ENCODE measurements around the gene BNIP5.

BNIP5 gene

DNA sequence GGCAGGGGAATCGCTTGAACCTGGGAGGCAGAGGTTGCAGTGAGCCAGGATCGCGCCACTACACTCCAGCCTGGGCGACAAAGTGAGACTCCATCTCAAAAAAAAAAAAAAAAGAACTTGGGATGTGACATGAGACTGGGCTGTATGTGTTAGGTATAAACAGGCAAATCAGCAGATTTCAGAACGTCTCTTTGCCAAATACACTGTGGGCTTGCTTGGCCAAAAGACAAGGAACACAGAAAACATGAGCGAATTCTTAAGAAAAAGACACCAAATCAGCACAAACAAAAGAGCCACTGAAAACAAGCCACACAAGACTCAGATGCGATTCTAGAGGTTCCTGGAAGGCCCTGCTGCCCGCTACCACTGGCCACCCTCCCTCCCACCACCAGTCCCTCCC, 38.3 kb upstream of the BNIP5 start:
- TF ChIP-seq, protein P1, sequence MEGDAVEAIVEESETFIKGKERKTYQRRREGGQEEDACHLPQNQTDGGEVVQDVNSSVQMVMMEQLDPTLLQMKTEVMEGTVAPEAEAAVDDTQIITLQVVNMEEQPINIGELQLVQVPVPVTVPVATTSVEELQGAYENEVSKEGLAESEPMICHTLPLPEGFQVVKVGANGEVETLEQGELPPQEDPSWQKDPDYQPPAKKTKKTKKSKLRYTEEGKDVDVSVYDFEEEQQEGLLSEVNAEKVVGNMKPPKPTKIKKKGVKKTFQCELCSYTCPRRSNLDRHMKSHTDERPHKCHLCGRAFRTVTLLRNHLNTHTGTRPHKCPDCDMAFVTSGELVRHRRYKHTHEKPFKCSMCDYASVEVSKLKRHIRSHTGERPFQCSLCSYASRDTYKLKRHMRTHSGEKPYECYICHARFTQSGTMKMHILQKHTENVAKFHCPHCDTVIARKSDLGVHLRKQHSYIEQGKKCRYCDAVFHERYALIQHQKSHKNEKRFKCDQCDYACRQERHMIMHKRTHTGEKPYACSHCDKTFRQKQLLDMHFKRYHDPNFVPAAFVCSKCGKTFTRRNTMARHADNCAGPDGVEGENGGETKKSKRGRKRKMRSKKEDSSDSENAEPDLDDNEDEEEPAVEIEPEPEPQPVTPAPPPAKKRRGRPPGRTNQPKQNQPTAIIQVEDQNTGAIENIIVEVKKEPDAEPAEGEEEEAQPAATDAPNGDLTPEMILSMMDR (IDR thresholded peaks at IDR 0.05; ENCODE audit: borderline replicate concordance, control extremely low read depth, extremely low read depth, insufficient read depth, missing control alignments), result no peak
- DNase-seq (ENCODE audit: low spot score), result no peak
- in situ Hi-C loops (cut with MboI; ENCODE audit: low sequenced_read_pairs, unreplicated experiment), result no loop called here

DNA sequence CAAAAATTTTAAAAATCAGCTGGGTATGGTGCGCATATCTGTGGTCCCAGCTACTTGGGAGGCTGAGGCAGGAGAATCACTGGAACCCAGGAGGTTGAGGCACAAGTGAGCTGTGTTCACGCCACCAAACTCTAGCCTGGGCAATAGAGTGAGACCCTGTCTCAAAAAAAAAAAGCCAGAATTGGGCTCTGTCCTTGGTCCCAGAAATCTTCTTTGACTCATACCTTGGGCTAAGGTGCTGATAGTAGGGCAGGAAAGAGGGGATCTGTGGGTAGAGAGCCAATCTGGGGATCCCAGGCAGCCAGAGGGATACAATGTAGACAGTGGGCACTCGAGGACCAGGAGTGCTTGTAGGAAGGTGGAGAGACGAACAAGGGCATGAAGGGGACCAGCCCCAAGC, 37.5 kb upstream of the BNIP5 start:
- in situ Hi-C loops (cut with MboI; ENCODE audit: low sequenced_read_pairs, unreplicated experiment), result no loop called here
- DNase-seq (ENCODE audit: low spot score), result no peak
- TF ChIP-seq, protein P1 (IDR thresholded peaks at IDR 0.05; ENCODE audit: borderline replicate concordance, control extremely low read depth, extremely low read depth, insufficient read depth, missing control alignments), result no peak

DNA sequence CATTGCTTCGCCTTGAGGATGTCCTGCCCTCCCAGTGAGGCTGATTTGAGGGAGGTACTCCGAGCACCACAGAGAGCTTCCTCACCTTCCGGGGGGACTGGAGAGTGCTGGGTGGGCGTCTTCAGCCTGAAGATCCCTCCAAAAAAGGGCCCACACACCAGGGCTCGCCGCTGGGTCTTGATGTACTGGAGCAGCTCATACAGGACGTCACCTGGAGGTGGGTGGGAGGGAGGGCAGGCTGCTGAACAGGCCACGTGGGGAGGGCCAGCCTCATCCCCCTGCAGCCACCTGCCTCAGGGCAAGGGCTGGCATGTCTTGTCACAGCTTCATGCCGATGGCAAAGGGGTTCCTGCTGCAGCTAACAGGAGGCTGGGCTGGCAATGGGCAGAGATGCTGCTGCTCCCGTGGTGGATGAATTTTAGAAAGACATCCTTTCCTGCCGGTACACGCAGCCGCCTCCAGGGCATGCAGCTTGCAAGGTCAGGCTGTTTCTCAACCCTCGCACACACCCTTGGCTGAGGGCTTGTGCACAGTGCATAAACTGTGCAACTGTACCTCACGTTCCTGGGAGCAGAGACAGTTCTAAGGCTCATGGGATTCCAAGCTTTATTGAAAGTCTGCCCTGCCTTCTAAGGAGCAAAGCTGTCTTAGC, 36.8 kb upstream of the BNIP5 start:
- TF ChIP-seq, protein P1 (IDR thresholded peaks at IDR 0.05; ENCODE audit: borderline replicate concordance, control extremely low read depth, extremely low read depth, insufficient read depth, missing control alignments), result no peak
- in situ Hi-C loops (cut with MboI; ENCODE audit: low sequenced_read_pairs, unreplicated experiment), result no loop called here
- no peak for DNase-seq (ENCODE audit: low spot score)

DNA sequence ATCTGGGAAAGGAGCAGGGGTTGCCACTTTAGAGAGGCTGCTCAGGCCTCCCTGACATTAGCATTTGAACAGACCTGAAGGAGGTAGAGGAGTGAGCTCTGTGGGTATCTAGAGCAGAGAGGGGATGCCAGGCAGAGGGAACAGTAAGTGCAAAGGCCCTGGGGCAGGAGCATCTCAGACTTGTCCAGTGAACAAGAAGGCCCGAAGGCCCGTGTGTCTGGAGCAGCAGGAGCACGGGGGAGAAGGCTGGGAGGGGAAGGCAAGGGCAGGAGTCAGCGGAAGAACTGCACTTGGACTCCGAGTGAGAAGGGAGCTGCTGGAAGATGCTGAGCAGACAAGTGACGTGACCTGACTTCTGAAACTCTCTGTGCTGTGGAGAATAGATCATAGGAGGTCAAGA, 35.4 kb upstream of the BNIP5 start:
- TF ChIP-seq, protein P1 (IDR thresholded peaks at IDR 0.05; ENCODE audit: borderline replicate concordance, control extremely low read depth, extremely low read depth, insufficient read depth, missing control alignments), result no peak
- DNase-seq (ENCODE audit: low spot score), result no peak
- in situ Hi-C loops (cut with MboI; ENCODE audit: low sequenced_read_pairs, unreplicated experiment), result no loop called here

DNA sequence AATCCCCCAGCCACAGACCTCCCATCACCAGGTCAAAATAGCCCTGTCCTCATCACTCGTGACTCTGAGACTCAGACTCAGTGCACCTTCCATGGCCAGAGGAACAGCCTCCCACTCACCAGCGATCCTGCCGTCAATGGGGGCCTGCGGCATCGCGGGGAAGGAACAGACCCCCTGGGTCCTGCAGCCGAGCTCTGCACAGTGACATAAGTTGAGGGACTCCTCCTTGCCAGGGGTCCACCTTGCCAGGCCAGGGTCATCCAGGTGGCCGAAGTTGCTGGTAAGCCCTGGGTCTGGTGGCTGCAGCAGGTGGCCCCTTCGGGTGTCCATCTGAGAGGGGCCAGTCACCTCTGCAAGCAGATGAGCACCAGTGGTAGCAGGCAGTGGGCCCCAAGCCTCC, 34.5 kb upstream of the BNIP5 start:
- TF ChIP-seq, protein P1 (IDR thresholded peaks at IDR 0.05; ENCODE audit: borderline replicate concordance, control extremely low read depth, extremely low read depth, insufficient read depth, missing control alignments), result no peak
- no peak for DNase-seq (ENCODE audit: low spot score)
- in situ Hi-C loops (cut with MboI; ENCODE audit: low sequenced_read_pairs, unreplicated experiment), result no loop called here

DNA sequence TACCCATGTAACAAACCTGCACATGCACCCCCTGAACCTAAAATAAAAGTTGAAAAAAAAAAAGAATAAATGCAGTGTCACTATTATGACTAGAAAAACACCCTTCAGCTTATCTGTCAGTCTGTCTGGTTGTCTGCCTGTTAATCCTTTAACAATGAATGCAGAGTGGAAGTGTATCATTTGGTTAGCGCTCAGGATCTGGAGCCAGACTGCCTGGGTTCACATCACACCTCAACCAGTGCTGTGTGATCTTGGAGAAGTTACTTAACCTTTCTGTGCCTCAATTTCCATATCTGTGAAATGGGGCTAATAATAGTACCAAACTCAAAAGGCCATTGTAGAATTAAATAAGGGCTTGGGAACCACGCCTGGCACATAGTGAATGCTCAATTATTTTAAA, 34.0 kb upstream of the BNIP5 start:
- DNase-seq (ENCODE audit: low spot score), result no peak
- in situ Hi-C loops (cut with MboI; ENCODE audit: low sequenced_read_pairs, unreplicated experiment), result no loop called here
- TF ChIP-seq, protein P1 (IDR thresholded peaks at IDR 0.05; ENCODE audit: borderline replicate concordance, control extremely low read depth, extremely low read depth, insufficient read depth, missing control alignments), result no peak

All from GM13976 (cell line).